DND-41 (cell line): Measurements from ENCODE around the gene LOC101059915.
A peak's percentile ranks its signal among the peaks of the same experiment; 100 is the strongest.

Source experiments
- ATAC-seq: fragments of 200-7000 bp; cut with Tn5 transposase; 3 replicates; pipeline ENCODE4 v1.9.1; 2021; ENCODE audit warnings: low read depth; ENCODE audit not compliant: insufficient read depth
- DNase-seq: peaks from one replicate; pipeline ENCODE4 v3.0.0-alpha.2; 2020
- H2AFZ ChIP-seq: 2 replicates; pipeline ENCODE4 v1.6.0; 2012; ENCODE audit warnings: low read depth, low read length
- H3K27ac ChIP-seq: 2 replicates; pipeline ENCODE4 v1.5.1; 2012; ENCODE audit warnings: low read length, inconsistent platforms
- H3K27me3 ChIP-seq: fragments of 200-600 bp; sonication (generic); 2 replicates; pipeline ENCODE4 v1.6.0; 2012; ENCODE audit warnings: low read length, mild to moderate bottlenecking, inconsistent platforms; ENCODE audit not compliant: insufficient read depth, poor library complexity
- H3K36me3 ChIP-seq: 2 replicates; pipeline ENCODE4 v1.5.1; 2012; ENCODE audit warnings: low read length, inconsistent platforms; ENCODE audit not compliant: insufficient read depth
- H3K4me1 ChIP-seq: 2 replicates; pipeline ENCODE4 v1.5.1; 2012; ENCODE audit warnings: mild to moderate bottlenecking, low read length; ENCODE audit not compliant: insufficient read depth
- H3K4me2 ChIP-seq: 2 replicates; pipeline ENCODE4 v1.6.0; 2012; ENCODE audit warnings: mild to moderate bottlenecking, moderate library complexity, low read length, inconsistent platforms; ENCODE audit not compliant: insufficient read depth
- H3K4me3 ChIP-seq, 2 experiments: fragments of 200-600 bp in 1 of 2; shearing (Covaris generic) in 1 of 2; 2 replicates each; pipeline ENCODE4 v1.5.1; 2012 to 2016; ENCODE audit warnings: inconsistent platforms in 2 of 2, low read length in 2 of 2, mild to moderate bottlenecking in 2 of 2, low read depth in 1 of 2, moderate library complexity in 1 of 2
- H3K79me2 ChIP-seq: 2 replicates; pipeline ENCODE4 v1.6.0; 2012; ENCODE audit warnings: low read length, inconsistent platforms; ENCODE audit not compliant: insufficient read depth
- H3K9ac ChIP-seq: 2 replicates; pipeline ENCODE4 v1.6.0; 2012; ENCODE audit warnings: low read depth, mild to moderate bottlenecking, inconsistent platforms, low read length, moderate library complexity
- H3K9me3 ChIP-seq: 2 replicates; pipeline ENCODE4 v1.5.1; 2012; ENCODE audit warnings: low read length, moderate library complexity, mild to moderate bottlenecking, inconsistent platforms; ENCODE audit not compliant: insufficient read depth, severe bottlenecking
- H4K20me1 ChIP-seq: 2 replicates; pipeline ENCODE4 v1.6.0; 2012; ENCODE audit warnings: low read length; ENCODE audit not compliant: insufficient read depth
- CTCF ChIP-seq: IDR thresholded peaks from 2 replicates; pipeline ENCODE4 v1.5.1; 2012; ENCODE audit warnings: borderline replicate concordance, low read length, moderate library complexity, mild to moderate bottlenecking; ENCODE audit not compliant: poor library complexity, severe bottlenecking; ENCODE audit errors: extremely low read depth
- EZH2 ChIP-seq: IDR thresholded peaks from 3 replicates; pipeline ENCODE4 v1.6.1; 2012; ENCODE audit warnings: borderline replicate concordance, low read depth, mild to moderate bottlenecking, moderate library complexity, low read length, inconsistent platforms; ENCODE audit not compliant: severe bottlenecking

LOC101059915 gene

GRCh38 chrX:71667328-71668247 lies at the start of gene LOC101059915:
LOC101059915 (plus strand) TSS chrX:71667546.
- H3K36me3 ChIP-seq = no peaks in the 10 kb centered on the region
- H3K4me3 ChIP-seq = no peak within 1 kb of the TSS
- no peaks in the 10 kb centered on the region for H3K9me3 ChIP-seq
- no peak for ATAC-seq
- H3K79me2 ChIP-seq = no peaks in the 10 kb centered on the region
- H4K20me1 ChIP-seq = no peaks in the 10 kb centered on the region; the same call in 1 of the 2 replicates
- H3K9ac ChIP-seq = no peak within 1 kb of the TSS
- TF ChIP-seq CTCF (no peak), EZH2 (no peak)
- H3K4me2 ChIP-seq = no peak within 1 kb of the TSS
- H2AFZ ChIP-seq = no peak within 1 kb of the TSS
- peaks cover 2% of the 10 kb centered on the region for H3K4me1 ChIP-seq
- peaks cover 20% of the 10 kb centered on the region for H3K27me3 ChIP-seq
- H3K27ac ChIP-seq = no peak within 1 kb of the TSS
- no peak for DNase-seq

GRCh38 chrX:71617742-71618141 lies 49.6 kb upstream of the LOC101059915 start:
- Histone ChIP-seq H3K36me3 (peaks cover under 1% of the 10 kb centered on the region; the same call in 1 of the 2 replicates), H3K4me2 (0 out of 2 replicates have a peak overlapping the region, but pooled peaks have one; percentile 12), H3K4me1 (peaks cover 26% of the 10 kb centered on the region), H4K20me1 (0 out of 2 replicates have a peak, but pooled peaks cover 3% of the 10 kb centered on the region), H3K27me3 (no peaks in the 10 kb centered on the region), H3K9me3 (no peaks in the 10 kb centered on the region), H3K27ac (no peak overlapping the region), H2AFZ (no peak overlapping the region), H3K9ac (no peak overlapping the region), H3K4me3 (no peak overlapping the region), H3K79me2 (no peaks in the 10 kb centered on the region)
- TF ChIP-seq CTCF (no peak), EZH2 (no peak)
- ATAC-seq (no peak), DNase-seq (no peak)

GRCh38 chrX:71618303-71618721 lies 49.0 kb upstream of the LOC101059915 start, which contains the start of gene CXCR3:
CXCR3 (minus strand) TSS chrX:71618511; CDS start chrX:71618449, 62 bp downstream.
- Histone ChIP-seq H3K9ac (no peak within 1 kb of the TSS), H3K79me2 (no peaks in the 10 kb centered on the region), H3K4me2 (0 out of 2 replicates have a peak within 1 kb of the TSS, but pooled peaks have one; percentile 12), H3K4me3 (no peak within 1 kb of the TSS), H2AFZ (no peak within 1 kb of the TSS), H3K9me3 (no peaks in the 10 kb centered on the region), H4K20me1 (0 out of 2 replicates have a peak, but pooled peaks cover 3% of the 10 kb centered on the region), H3K27me3 (no peaks in the 10 kb centered on the region), H3K27ac (peak within 1 kb of the TSS; percentile 47), H3K36me3 (no peaks in the 10 kb centered on the region; the same call in 1 of the 2 replicates), H3K4me1 (peaks cover 31% of the 10 kb centered on the region)
- TF ChIP-seq CTCF (no peak), EZH2 (no peak)
- peak; percentile 77 for DNase-seq
- peak; percentile 87 for ATAC-seq
